DOHH2 (cell line): ENCODE measurements around the gene TMEM39A.

Experiments used
- CTCF ChIP-seq: fragments of 200-600 bp; sonication (generic); IDR thresholded peaks from one replicate; pipeline ENCODE4 v1.5.1; 2014; ENCODE audit warnings: antibody characterized with exemption, mild to moderate bottlenecking, low read depth, low read length; ENCODE audit not compliant: poor library complexity, severe bottlenecking
- EZH2phosphoT487 ChIP-seq: fragments of 200-600 bp; sonication (generic); IDR thresholded peaks from 2 replicates; pipeline ENCODE4 v1.6.1; 2017; ENCODE audit warnings: borderline replicate concordance, mild to moderate bottlenecking, antibody characterized with exemption, low read length, moderate library complexity, mixed read lengths

- no peak for TF ChIP-seq EZH2phosphoT487
- no peak for TF ChIP-seq CTCF
Observed at GRCh38 chr3:119437691-119438258, 25.6 kb downstream of the TMEM39A start.
